ENCODE measurements around the gene NUFIP1.
A peak's percentile ranks its signal among the peaks of the same experiment; 100 is the strongest.
"Not testable (repeated sequence)": the region's sequence is repeated elsewhere in the genome, so short reads cannot be mapped to it uniquely, and the experiment has no call there.

Gene NUFIP1

DNA sequence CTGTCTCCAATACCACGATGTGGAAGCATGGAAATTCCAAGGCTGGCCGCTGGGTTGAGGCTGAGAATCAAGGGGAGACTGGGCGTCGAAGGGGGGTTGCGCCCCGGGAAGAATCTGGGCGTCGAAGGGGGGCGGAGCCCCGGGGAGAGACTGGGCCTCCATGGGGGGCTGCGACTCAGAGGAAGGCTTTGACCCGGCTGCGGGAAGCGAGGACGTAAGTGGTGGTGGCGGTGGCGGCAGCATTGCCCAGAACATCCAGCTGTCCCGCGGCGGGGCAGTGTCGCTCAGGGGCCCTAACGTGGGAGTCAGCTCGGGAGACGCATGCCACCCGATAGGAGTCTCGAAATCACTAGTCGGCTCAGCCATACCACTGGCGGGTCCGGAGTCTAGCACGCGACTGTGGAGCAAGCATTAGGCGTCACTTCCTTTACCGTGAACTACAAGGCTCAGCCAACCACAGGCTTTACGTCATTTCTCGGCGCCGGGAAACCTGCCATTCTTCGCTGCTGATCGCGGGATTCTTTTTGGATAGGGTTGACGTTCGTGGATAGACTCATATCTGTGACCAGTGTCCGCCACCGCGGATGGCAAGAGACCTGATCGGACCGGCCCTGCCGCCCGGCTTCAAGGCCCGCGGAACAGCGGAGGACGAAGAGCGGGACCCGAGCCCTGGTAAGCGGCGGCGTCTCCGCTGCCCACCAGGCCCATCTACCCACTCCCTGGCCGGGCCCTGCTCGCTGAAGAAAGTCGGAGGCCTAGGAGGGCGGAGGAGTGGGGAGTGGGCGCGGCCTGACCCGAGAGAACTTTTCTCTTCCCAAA lies at the start of gene NUFIP1, which contains the start of gene GPALPP1:
Gene NUFIP1, minus strand, starts transcription at position 401 of the 819 bp plus-strand sequence. Its CDS starts 35 bp downstream, at position 366.
Gene GPALPP1, plus strand, starts transcription at position 468 of the 819 bp plus-strand sequence. Its CDS starts 117 bp downstream, at position 585.
- Histone ChIP-seq H3K4me1 (ENCODE audit: control insufficient read depth, insufficient read depth, low read length) (peaks cover 24% of the 10 kb centered on the region), H3K4me3 (ENCODE audit: low read length in 2 of 2) (peak within 1 kb of the TSS; percentile 85 to 98), H3K9me3 (ENCODE audit: control insufficient read depth in 2 of 2, low read length in 2 of 2) (no peaks in the 10 kb centered on the region), H3K27ac (ENCODE audit: low read length) (peak within 1 kb of the TSS; percentile 85), H3K27me3 (ENCODE audit: control insufficient read depth in 1 of 2, insufficient read depth in 2 of 2, low read length in 2 of 2) (no peaks in the 10 kb centered on the region), H3K36me3 (ENCODE audit: control insufficient read depth in 2 of 2, insufficient read depth in 2 of 2, low read length in 2 of 2) (peaks cover 2 to 4% of the 10 kb centered on the region in 2 donors), H3K9ac (ENCODE audit: low read length in 2 of 2) (peak within 1 kb of the TSS; percentile 96)

DNA sequence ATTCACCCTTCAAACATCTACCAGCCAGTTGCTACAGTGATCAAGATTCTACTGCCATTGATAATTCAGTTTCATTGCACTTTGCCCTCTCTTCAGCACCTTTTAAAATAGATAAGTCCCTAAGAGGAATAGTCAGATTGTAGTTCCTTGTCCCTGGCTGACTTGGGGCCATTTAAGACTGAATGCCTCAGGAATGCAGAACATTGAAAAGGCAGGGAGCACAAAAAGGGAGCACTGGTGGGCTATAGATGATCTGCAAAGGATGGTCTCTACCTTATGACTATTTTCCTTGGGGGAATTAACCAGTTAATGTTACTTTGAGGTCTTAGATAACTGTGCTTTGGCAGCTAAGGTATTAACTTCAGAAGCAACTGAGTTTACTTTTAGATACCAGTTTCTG lies 46.9 kb upstream of the NUFIP1 start:
- H3K4me1 ChIP-seq (ENCODE audit: control insufficient read depth, insufficient read depth, low read length): no peaks in the 10 kb centered on the region
- peaks cover 3 to 6% of the 10 kb centered on the region in 2 donors for H3K36me3 ChIP-seq (ENCODE audit: control insufficient read depth in 2 of 2, insufficient read depth in 2 of 2, low read length in 2 of 2)
- no peak overlapping the region for H3K27ac ChIP-seq (ENCODE audit: low read length)
- H3K4me3 ChIP-seq (ENCODE audit: low read length in 2 of 2): no peak overlapping the region
- no peak overlapping the region for H3K9ac ChIP-seq (ENCODE audit: low read length in 2 of 2)
- no peaks in the 10 kb centered on the region for H3K27me3 ChIP-seq (ENCODE audit: control insufficient read depth in 1 of 2, insufficient read depth in 2 of 2, low read length in 2 of 2)
- H3K9me3 ChIP-seq (ENCODE audit: control insufficient read depth in 2 of 2, low read length in 2 of 2): no peaks in the 10 kb centered on the region

DNA sequence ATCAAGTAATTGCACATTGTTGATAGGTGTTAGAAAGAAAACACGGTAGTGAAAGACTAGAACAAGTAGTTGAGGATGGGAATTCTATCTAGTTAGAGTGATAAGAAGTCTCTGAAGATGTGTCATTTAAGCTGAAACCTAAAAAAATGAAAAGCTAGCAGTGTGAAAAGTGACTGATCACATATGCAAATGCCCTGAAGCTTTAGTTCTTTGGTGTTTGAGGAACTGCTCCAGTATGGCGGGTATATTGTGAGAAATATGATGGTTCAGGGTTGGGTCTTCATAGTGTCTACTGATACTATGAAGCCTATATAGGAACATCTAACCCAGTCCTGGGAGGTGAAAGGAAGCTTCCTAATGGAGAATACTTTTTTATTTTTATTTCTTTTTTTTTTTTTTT lies 45.1 kb upstream of the NUFIP1 start:
- Histone ChIP-seq H3K9me3 (ENCODE audit: control insufficient read depth in 2 of 2, low read length in 2 of 2) (no peaks in the 10 kb centered on the region), H3K9ac (ENCODE audit: low read length in 2 of 2) (no peak overlapping the region), H3K4me3 (ENCODE audit: low read length in 2 of 2) (no peak overlapping the region), H3K27ac (ENCODE audit: low read length) (no peak overlapping the region), H3K36me3 (ENCODE audit: control insufficient read depth in 2 of 2, insufficient read depth in 2 of 2, low read length in 2 of 2) (peaks cover 3 to 6% of the 10 kb centered on the region in 2 donors), H3K4me1 (ENCODE audit: control insufficient read depth, insufficient read depth, low read length) (no peaks in the 10 kb centered on the region), H3K27me3 (ENCODE audit: control insufficient read depth in 1 of 2, insufficient read depth in 2 of 2, low read length in 2 of 2) (no peaks in the 10 kb centered on the region)

DNA sequence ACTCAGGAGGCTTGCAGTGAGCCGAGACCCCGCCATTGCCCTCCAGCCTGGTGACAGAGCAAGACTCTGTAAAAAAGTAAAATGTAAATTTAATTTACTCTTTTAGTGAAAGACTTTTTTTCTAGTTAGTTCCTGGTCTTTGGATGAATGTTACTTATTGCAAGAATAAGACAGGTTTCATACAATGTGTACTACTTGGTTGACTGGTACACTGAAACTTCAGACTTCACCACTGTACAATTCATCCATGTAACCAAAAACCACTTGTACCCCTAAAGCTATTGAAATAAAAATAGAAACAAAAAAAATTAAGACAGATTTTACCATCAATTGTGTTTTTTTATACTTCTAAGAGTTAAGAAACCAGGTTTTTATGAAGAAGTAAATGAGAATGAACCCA lies 35.6 kb upstream of the NUFIP1 start:
- Histone ChIP-seq H3K9me3 (ENCODE audit: control insufficient read depth in 2 of 2, low read length in 2 of 2) (no peaks in the 10 kb centered on the region), H3K4me3 (ENCODE audit: low read length in 2 of 2) (no peak overlapping the region), H3K9ac (ENCODE audit: low read length in 2 of 2) (no peak overlapping the region), H3K27me3 (ENCODE audit: control insufficient read depth in 1 of 2, insufficient read depth in 2 of 2, low read length in 2 of 2) (no peaks in the 10 kb centered on the region), H3K4me1 (ENCODE audit: control insufficient read depth, insufficient read depth, low read length) (no peaks in the 10 kb centered on the region), H3K27ac (ENCODE audit: low read length) (no peak overlapping the region), H3K36me3 (ENCODE audit: control insufficient read depth in 2 of 2, insufficient read depth in 2 of 2, low read length in 2 of 2) (peaks cover 14 to 31% of the 10 kb centered on the region in 2 donors)

DNA sequence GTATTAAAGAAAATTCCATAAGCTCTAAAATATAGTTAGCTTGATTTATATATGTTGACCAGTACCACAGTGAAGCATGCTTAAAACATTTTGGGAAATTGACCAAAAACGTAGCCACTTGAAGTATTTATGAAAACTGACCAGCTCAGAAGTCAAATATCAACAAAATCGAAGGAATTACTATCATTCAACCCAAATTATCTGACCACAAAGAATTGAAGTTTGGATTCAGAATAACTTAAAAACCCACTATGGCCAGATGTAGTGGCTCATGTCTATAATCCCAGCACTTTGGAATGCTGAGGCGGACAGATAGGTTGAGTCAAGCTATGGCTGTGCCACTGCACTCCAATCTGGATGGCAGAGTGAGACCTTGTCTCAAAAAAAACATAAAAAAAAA lies 32.0 kb upstream of the NUFIP1 start:
- Histone ChIP-seq H3K27me3 (ENCODE audit: control insufficient read depth in 1 of 2, insufficient read depth in 2 of 2, low read length in 2 of 2) (no peaks in the 10 kb centered on the region), H3K4me3 (ENCODE audit: low read length in 2 of 2) (no peak overlapping the region), H3K27ac (ENCODE audit: low read length) (no peak overlapping the region), H3K9ac (ENCODE audit: low read length in 2 of 2) (no peak overlapping the region), H3K9me3 (ENCODE audit: control insufficient read depth in 2 of 2, low read length in 2 of 2) (no peaks in the 10 kb centered on the region), H3K4me1 (ENCODE audit: control insufficient read depth, insufficient read depth, low read length) (no peaks in the 10 kb centered on the region), H3K36me3 (ENCODE audit: control insufficient read depth in 2 of 2, insufficient read depth in 2 of 2, low read length in 2 of 2) (peaks cover 10 to 29% of the 10 kb centered on the region in 2 donors)

DNA sequence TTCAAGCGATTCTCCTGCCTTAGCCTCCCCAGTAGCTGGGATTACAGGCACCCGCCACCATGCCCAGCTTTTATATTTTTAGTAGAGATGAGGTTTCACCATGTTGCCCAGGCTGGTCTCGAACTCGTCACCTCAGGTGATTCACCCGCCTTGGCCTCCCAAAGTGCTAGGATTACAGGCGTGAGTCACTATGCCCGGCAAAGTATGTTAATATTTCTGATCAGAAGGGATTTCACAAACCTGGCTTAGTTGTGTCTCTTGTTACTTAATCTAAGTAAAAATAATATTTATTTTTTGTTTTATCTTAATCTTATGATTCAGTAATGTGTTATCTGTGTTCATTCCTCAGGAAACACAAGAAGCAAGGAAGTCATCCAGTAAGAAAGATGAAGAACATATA lies 30.7 kb upstream of the NUFIP1 start:
- H3K27me3 ChIP-seq (ENCODE audit: control insufficient read depth in 1 of 2, insufficient read depth in 2 of 2, low read length in 2 of 2); H3K4me1 ChIP-seq (ENCODE audit: control insufficient read depth, insufficient read depth, low read length); H3K9me3 ChIP-seq (ENCODE audit: control insufficient read depth in 2 of 2, low read length in 2 of 2); H3K27ac ChIP-seq (ENCODE audit: low read length); H3K4me3 ChIP-seq (ENCODE audit: low read length in 2 of 2); H3K9ac ChIP-seq (ENCODE audit: low read length in 2 of 2): not testable (repeated sequence)
- peaks cover 10 to 33% of the 10 kb centered on the region in 2 donors for H3K36me3 ChIP-seq (ENCODE audit: control insufficient read depth in 2 of 2, insufficient read depth in 2 of 2, low read length in 2 of 2)

DNA sequence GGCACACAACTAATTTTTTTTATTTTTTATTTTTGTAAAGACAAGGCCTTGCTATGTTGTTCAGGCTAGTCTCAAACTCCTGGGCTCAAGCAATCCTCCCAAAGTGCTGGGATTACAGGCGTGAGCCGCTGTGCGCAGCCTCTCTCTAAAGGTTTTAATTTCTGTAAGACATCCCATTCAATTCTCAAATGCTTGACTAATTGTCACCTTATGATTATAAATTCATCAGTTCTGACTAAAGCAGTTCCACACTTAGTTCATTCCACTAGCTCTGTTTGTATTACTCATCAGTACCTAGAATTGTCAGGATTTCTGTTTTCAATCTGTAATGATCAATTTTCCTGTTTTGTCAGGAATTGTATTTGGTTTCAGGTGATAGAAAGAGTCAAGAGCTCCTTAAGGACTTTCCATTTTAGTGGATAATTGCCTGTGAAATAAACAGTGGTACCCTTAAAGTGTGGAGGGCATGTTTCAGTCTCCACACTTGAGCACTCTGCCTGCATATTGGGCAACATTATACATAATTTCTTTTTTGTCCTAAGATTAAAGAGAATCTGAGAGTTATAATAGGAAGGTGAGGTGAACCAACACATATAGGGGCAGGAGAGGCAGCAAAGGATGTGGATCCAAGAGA lies 27.6 kb upstream of the NUFIP1 start:
- H3K36me3 ChIP-seq (ENCODE audit: control insufficient read depth in 2 of 2, insufficient read depth in 2 of 2, low read length in 2 of 2): peaks cover 10 to 35% of the 10 kb centered on the region in 2 donors
- no peak overlapping the region for H3K27ac ChIP-seq (ENCODE audit: low read length)
- H3K4me1 ChIP-seq (ENCODE audit: control insufficient read depth, insufficient read depth, low read length): no peaks in the 10 kb centered on the region
- H3K9me3 ChIP-seq (ENCODE audit: control insufficient read depth in 2 of 2, low read length in 2 of 2): no peaks in the 10 kb centered on the region
- H3K4me3 ChIP-seq (ENCODE audit: low read length in 2 of 2): no peak overlapping the region
- H3K9ac ChIP-seq (ENCODE audit: low read length in 2 of 2): no peak overlapping the region
- no peaks in the 10 kb centered on the region for H3K27me3 ChIP-seq (ENCODE audit: control insufficient read depth in 1 of 2, insufficient read depth in 2 of 2, low read length in 2 of 2)

DNA sequence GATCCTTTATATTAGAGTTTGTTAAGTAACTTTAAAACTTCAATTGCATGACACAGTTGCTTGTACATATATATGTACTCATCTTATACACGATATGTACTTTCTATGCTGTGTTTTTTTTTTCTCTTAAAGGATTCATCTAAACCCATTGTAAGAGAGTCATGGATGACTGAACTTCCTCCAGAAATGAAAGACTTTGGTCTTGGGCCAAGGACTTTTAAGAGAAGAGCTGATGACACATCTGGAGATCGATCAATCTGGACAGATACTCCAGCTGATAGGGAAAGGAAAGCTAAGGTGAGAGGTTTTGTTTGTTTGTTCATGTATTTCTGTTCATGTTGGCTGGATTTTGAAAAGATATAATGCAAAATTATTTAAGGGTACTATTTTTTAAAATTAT lies 26.0 kb upstream of the NUFIP1 start:
- Histone ChIP-seq H3K36me3 (ENCODE audit: control insufficient read depth in 2 of 2, insufficient read depth in 2 of 2, low read length in 2 of 2) (peaks cover 18 to 33% of the 10 kb centered on the region in 2 donors), H3K4me1 (ENCODE audit: control insufficient read depth, insufficient read depth, low read length) (no peaks in the 10 kb centered on the region)

DNA sequence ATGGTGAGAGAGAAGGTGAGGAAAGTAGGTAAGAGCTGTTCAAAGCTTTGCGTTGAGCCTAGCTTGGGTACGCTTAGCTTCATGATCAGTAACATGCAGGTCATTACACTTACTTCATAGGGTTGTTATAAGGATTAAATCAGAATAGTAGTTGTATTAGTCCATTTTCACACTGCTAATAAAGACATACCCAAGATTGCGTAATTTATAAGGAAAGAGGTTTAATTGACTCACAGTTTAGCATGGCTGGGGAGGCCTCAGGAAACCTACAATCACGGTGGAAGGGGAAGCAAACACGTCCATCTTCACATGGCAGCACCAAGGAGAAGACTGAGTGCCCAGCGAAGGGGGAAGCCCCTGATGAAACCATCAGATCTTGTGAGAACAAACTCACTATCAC lies 21.9 kb upstream of the NUFIP1 start:
- Histone ChIP-seq H3K9ac (ENCODE audit: low read length in 2 of 2) (no peak overlapping the region), H3K36me3 (ENCODE audit: control insufficient read depth in 2 of 2, insufficient read depth in 2 of 2, low read length in 2 of 2) (peaks cover 21 to 41% of the 10 kb centered on the region in 2 donors), H3K27me3 (ENCODE audit: control insufficient read depth in 1 of 2, insufficient read depth in 2 of 2, low read length in 2 of 2) (no peaks in the 10 kb centered on the region), H3K9me3 (ENCODE audit: control insufficient read depth in 2 of 2, low read length in 2 of 2) (no peaks in the 10 kb centered on the region), H3K27ac (ENCODE audit: low read length) (no peak overlapping the region), H3K4me3 (ENCODE audit: low read length in 2 of 2) (no peak overlapping the region), H3K4me1 (ENCODE audit: control insufficient read depth, insufficient read depth, low read length) (no peaks in the 10 kb centered on the region)

More for the DNA sequence above, 26.0 kb upstream of the NUFIP1 start:
- no peaks in the 10 kb centered on the region for H3K9me3 ChIP-seq (ENCODE audit: control insufficient read depth in 2 of 2, low read length in 2 of 2)
- no peak overlapping the region for H3K27ac ChIP-seq (ENCODE audit: low read length)
- H3K9ac ChIP-seq (ENCODE audit: low read length in 2 of 2): no peak overlapping the region
- no peaks in the 10 kb centered on the region for H3K27me3 ChIP-seq (ENCODE audit: control insufficient read depth in 1 of 2, insufficient read depth in 2 of 2, low read length in 2 of 2)
- no peak overlapping the region for H3K4me3 ChIP-seq (ENCODE audit: low read length in 2 of 2)

DNA sequence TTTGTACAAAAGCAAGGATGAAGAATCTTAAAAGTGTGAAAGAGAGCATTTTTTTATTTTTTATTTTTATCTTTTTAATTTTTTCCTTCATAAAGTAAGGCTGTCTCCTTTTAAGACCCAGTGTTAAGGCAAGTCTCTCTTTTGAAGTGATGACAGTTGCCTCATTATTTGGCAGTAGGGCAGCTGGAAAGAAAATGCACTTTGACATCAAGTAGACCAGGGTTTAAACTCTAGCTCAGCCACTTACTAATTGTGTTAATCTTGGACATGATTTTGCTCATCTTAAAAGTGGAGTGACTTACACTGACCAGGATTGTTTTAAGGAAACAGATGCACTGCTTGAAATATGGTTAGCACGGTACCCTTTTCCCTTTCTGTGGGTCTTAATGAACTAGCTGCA lies 18.6 kb upstream of the NUFIP1 start:
- no peaks in the 10 kb centered on the region for H3K4me1 ChIP-seq (ENCODE audit: control insufficient read depth, insufficient read depth, low read length)
- no peak overlapping the region for H3K9ac ChIP-seq (ENCODE audit: low read length in 2 of 2)
- H3K9me3 ChIP-seq (ENCODE audit: control insufficient read depth in 2 of 2, low read length in 2 of 2): no peaks in the 10 kb centered on the region
- peaks cover 19 to 30% of the 10 kb centered on the region in 2 donors for H3K36me3 ChIP-seq (ENCODE audit: control insufficient read depth in 2 of 2, insufficient read depth in 2 of 2, low read length in 2 of 2)
- H3K4me3 ChIP-seq (ENCODE audit: low read length in 2 of 2): no peak overlapping the region
- no peaks in the 10 kb centered on the region for H3K27me3 ChIP-seq (ENCODE audit: control insufficient read depth in 1 of 2, insufficient read depth in 2 of 2, low read length in 2 of 2)
- H3K27ac ChIP-seq (ENCODE audit: low read length): no peak overlapping the region

DNA sequence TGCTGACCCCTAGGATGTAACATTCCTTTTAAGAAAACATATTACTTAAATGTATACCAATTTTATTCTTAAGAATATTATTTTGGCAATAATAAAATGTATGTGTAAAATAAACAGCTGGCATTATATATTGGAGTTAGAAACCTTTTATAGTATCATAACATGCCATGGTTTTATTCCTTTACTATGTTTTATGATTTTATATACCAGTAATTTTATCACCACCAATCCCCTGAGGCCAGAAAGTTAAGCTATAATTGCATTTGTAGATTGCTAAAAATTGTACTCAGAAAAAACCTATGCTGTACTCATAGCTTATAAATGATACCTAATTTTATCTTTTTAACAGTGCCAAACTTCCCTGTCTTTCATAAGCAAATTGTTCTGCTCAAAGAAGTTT lies 18.0 kb upstream of the NUFIP1 start:
- H3K4me3 ChIP-seq (ENCODE audit: low read length in 2 of 2): no peak overlapping the region
- H3K27me3 ChIP-seq (ENCODE audit: control insufficient read depth in 1 of 2, insufficient read depth in 2 of 2, low read length in 2 of 2): no peaks in the 10 kb centered on the region
- H3K4me1 ChIP-seq (ENCODE audit: control insufficient read depth, insufficient read depth, low read length): no peaks in the 10 kb centered on the region
- H3K36me3 ChIP-seq (ENCODE audit: control insufficient read depth in 2 of 2, insufficient read depth in 2 of 2, low read length in 2 of 2): peaks cover 25 to 35% of the 10 kb centered on the region in 2 donors
- H3K27ac ChIP-seq (ENCODE audit: low read length): no peak overlapping the region
- no peak overlapping the region for H3K9ac ChIP-seq (ENCODE audit: low read length in 2 of 2)
- H3K9me3 ChIP-seq (ENCODE audit: control insufficient read depth in 2 of 2, low read length in 2 of 2): no peaks in the 10 kb centered on the region

Data from stomach smooth muscle (tissue), 2 donors.